ENCODE data around the gene EVC. TPM values are rescaled to one million over a fixed set of nuclear protein-coding genes. Genes with fewer than 3 reads are reported as not detected.

EVC gene
- total and polyA plus RNA-seq, 2 of the 8 experiments (the other 6 are each of a cell fraction or from before 2014, with no cell fraction given), result 2.6 to 9.8 TPM

DNA sequence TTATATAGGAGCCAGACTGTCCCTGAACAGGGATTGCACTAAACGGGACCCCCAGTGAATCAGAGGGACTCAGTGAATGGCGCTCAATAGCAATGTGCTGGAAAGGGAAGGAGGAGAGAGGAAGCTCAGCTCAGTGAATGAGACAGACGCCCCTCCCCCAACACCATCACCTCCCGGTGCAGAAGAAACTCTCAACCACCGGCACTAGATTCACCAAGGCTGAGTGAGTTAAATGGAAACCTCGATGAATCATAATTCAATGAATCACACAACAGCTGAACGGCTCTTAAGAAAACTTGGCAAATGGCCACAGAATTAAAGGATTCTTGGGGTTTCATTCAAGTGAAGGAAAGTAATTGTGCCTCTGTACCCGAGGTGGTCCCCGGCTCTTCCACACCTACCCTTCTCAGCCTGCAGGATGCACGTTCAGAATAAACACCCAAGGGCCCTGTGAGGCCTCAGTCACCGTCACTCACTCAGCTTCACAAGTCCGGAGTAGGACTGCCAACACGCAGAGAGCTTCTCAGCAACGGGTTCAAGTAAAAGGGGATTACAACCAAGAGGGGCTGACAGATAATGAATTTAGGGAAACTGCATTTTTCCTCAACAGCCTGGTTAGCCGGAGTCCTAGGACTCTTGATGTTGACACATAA, 152.6 kb downstream of the EVC start (continued):
- TF ChIP-seq, protein P1, sequence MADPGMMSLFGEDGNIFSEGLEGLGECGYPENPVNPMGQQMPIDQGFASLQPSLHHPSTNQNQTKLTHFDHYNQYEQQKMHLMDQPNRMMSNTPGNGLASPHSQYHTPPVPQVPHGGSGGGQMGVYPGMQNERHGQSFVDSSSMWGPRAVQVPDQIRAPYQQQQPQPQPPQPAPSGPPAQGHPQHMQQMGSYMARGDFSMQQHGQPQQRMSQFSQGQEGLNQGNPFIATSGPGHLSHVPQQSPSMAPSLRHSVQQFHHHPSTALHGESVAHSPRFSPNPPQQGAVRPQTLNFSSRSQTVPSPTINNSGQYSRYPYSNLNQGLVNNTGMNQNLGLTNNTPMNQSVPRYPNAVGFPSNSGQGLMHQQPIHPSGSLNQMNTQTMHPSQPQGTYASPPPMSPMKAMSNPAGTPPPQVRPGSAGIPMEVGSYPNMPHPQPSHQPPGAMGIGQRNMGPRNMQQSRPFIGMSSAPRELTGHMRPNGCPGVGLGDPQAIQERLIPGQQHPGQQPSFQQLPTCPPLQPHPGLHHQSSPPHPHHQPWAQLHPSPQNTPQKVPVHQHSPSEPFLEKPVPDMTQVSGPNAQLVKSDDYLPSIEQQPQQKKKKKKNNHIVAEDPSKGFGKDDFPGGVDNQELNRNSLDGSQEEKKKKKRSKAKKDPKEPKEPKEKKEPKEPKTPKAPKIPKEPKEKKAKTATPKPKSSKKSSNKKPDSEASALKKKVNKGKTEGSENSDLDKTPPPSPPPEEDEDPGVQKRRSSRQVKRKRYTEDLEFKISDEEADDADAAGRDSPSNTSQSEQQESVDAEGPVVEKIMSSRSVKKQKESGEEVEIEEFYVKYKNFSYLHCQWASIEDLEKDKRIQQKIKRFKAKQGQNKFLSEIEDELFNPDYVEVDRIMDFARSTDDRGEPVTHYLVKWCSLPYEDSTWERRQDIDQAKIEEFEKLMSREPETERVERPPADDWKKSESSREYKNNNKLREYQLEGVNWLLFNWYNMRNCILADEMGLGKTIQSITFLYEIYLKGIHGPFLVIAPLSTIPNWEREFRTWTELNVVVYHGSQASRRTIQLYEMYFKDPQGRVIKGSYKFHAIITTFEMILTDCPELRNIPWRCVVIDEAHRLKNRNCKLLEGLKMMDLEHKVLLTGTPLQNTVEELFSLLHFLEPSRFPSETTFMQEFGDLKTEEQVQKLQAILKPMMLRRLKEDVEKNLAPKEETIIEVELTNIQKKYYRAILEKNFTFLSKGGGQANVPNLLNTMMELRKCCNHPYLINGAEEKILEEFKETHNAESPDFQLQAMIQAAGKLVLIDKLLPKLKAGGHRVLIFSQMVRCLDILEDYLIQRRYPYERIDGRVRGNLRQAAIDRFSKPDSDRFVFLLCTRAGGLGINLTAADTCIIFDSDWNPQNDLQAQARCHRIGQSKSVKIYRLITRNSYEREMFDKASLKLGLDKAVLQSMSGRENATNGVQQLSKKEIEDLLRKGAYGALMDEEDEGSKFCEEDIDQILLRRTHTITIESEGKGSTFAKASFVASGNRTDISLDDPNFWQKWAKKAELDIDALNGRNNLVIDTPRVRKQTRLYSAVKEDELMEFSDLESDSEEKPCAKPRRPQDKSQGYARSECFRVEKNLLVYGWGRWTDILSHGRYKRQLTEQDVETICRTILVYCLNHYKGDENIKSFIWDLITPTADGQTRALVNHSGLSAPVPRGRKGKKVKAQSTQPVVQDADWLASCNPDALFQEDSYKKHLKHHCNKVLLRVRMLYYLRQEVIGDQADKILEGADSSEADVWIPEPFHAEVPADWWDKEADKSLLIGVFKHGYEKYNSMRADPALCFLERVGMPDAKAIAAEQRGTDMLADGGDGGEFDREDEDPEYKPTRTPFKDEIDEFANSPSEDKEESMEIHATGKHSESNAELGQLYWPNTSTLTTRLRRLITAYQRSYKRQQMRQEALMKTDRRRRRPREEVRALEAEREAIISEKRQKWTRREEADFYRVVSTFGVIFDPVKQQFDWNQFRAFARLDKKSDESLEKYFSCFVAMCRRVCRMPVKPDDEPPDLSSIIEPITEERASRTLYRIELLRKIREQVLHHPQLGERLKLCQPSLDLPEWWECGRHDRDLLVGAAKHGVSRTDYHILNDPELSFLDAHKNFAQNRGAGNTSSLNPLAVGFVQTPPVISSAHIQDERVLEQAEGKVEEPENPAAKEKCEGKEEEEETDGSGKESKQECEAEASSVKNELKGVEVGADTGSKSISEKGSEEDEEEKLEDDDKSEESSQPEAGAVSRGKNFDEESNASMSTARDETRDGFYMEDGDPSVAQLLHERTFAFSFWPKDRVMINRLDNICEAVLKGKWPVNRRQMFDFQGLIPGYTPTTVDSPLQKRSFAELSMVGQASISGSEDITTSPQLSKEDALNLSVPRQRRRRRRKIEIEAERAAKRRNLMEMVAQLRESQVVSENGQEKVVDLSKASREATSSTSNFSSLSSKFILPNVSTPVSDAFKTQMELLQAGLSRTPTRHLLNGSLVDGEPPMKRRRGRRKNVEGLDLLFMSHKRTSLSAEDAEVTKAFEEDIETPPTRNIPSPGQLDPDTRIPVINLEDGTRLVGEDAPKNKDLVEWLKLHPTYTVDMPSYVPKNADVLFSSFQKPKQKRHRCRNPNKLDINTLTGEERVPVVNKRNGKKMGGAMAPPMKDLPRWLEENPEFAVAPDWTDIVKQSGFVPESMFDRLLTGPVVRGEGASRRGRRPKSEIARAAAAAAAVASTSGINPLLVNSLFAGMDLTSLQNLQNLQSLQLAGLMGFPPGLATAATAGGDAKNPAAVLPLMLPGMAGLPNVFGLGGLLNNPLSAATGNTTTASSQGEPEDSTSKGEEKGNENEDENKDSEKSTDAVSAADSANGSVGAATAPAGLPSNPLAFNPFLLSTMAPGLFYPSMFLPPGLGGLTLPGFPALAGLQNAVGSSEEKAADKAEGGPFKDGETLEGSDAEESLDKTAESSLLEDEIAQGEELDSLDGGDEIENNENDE (IDR thresholded peaks at IDR 0.05; ENCODE audit: insufficient replicate concordance, low read length), result no peak
- no peak for TF ChIP-seq CHD2 (IDR thresholded peaks at IDR 0.05; ENCODE audit: low read length)
- no peak for TF ChIP-seq CHD1 (IDR thresholded peaks at IDR 0.05; ENCODE audit: low read depth, low read length)
- no peak for TF ChIP-seq TAF7 (optimal IDR thresholded peaks at IDR 0.05; ENCODE audit: borderline replicate concordance, low read depth, low read length)
- no peak for TF ChIP-seq NRF1 (IDR thresholded peaks at IDR 0.05; ENCODE audit: low read depth, low read length)
- no peak for TF ChIP-seq CREB1 (IDR thresholded peaks at IDR 0.05)
- TF ChIP-seq TEAD4 (IDR thresholded peaks at IDR 0.05; ENCODE audit: low read depth, low read length), result no peak
- no peak for TF ChIP-seq CTBP2 (IDR thresholded peaks at IDR 0.05; ENCODE audit: borderline replicate concordance, insufficient read depth, insufficient read length, low read length)
- TF ChIP-seq RFX5 (IDR thresholded peaks at IDR 0.05; ENCODE audit: borderline replicate concordance, low read depth, low read length), result no peak
- TF ChIP-seq SAP30 (IDR thresholded peaks at IDR 0.05; ENCODE audit: insufficient read depth, insufficient replicate concordance, low read length), result no peak
- TF ChIP-seq GTF2F1 (IDR thresholded peaks at IDR 0.05; ENCODE audit: borderline replicate concordance, low read depth, low read length), result no peak

Data from H1 (cell line).